ENCODE data around the gene ZYG11B. TPM values are rescaled to one million over a fixed set of nuclear protein-coding genes. Genes with fewer than 3 reads are reported as not detected.

The ZYG11B gene
- total and polyA plus RNA-seq, 2 donors (not counting 3 experiments of a cell fraction or from before 2014, with no cell fraction given), result 8.2 to 27.2 TPM

DNA sequence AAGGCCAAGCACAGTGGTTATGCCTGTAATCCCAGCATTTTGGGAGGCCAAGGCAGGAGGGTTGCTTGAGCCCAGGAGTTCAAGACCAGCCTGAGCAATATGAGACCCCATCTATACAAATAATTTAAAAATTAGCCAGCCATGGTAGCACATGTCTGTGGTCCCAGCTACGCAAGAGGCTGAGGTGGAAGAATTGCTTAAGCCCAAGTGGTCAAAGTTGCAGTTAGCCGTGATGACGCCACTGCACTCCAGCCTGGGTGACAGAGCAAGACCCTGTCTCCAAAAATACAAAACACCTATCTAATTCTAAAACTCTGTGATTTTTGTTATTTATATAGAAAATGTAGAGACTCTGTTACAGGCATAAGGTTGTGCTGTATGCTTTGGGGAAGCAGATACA is 72.1 kb downstream of the ZYG11B start:
- Histone ChIP-seq H3K9ac (replicated peaks; ENCODE audit: extremely low read depth, insufficient read depth, low read length) (no peak overlapping the region), H3K79me2 (ENCODE audit: control insufficient read depth, insufficient read depth, low read length) (no peaks in the 10 kb centered on the region), H4K20me1 (replicated peaks; ENCODE audit: control insufficient read depth, extremely low read depth, insufficient read depth, low read length) (no peaks in the 10 kb centered on the region), H3K27ac (ENCODE audit: insufficient read depth, low read depth, low read length) (no peak overlapping the region), H3K27me3 (ENCODE audit: control insufficient read depth in 2 of 2, insufficient read depth in 2 of 2, low read length in 2 of 2) (no peaks in the 10 kb centered on the region), H3K9me3 (replicated peaks; ENCODE audit: control insufficient read depth, insufficient read depth, low read length) (no peaks in the 10 kb centered on the region), H3K9me1 (replicated peaks; ENCODE audit: control insufficient read depth, extremely low read depth, insufficient read depth, low read length) (no peaks in the 10 kb centered on the region), H2AFZ (ENCODE audit: low read depth, low read length) (no peak overlapping the region), H3K36me3 (ENCODE audit: control insufficient read depth in 2 of 2, extremely low read depth in 1 of 2, insufficient read depth in 2 of 2, low read length in 2 of 2) (peaks cover 4 to 8% of the 10 kb centered on the region in 2 experiments), H3K4me3 (replicated peaks in 1 of 3; ENCODE audit: insufficient read depth in 1 of 3, low read depth in 1 of 3, low read length in 3 of 3) (no peak overlapping the region), H3K4me1 (ENCODE audit: control insufficient read depth, extremely low read depth, insufficient read depth, low read length) (no peaks in the 10 kb centered on the region), H3K4me2 (ENCODE audit: insufficient read depth, low read length) (no peak overlapping the region)
- no TSS peak for BruUV-seq (replicated peaks)
- POLR2A ChIA-PET, result no interaction called here
- CTCF ChIA-PET, result no interaction called here
- dilution Hi-C loops (cut with MboI; ENCODE audit: extremely low pct_ligation_motif_present, low sequenced_read_pairs) (no loop called here), intact Hi-C loops (cut with micrococcal nuclease) (no loop called here)
- no peak for TF ChIP-seq GATA2 (IDR thresholded peaks at IDR 0.05; ENCODE audit: insufficient read depth, insufficient read length, low read depth, low read length)
- TF ChIP-seq, protein P1, sequence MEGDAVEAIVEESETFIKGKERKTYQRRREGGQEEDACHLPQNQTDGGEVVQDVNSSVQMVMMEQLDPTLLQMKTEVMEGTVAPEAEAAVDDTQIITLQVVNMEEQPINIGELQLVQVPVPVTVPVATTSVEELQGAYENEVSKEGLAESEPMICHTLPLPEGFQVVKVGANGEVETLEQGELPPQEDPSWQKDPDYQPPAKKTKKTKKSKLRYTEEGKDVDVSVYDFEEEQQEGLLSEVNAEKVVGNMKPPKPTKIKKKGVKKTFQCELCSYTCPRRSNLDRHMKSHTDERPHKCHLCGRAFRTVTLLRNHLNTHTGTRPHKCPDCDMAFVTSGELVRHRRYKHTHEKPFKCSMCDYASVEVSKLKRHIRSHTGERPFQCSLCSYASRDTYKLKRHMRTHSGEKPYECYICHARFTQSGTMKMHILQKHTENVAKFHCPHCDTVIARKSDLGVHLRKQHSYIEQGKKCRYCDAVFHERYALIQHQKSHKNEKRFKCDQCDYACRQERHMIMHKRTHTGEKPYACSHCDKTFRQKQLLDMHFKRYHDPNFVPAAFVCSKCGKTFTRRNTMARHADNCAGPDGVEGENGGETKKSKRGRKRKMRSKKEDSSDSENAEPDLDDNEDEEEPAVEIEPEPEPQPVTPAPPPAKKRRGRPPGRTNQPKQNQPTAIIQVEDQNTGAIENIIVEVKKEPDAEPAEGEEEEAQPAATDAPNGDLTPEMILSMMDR (IDR thresholded peaks at IDR 0.05; ENCODE audit: extremely low read depth in 1 of 2, insufficient read depth in 1 of 2, low read depth in 1 of 2, low read length in 2 of 2), result no peak
- TF ChIP-seq EZH2 (IDR thresholded peaks at IDR 0.05; ENCODE audit: borderline replicate concordance, low read depth, low read length, severe bottlenecking), result no peak
- DNase-seq (ENCODE audit: low read depth, low spot score), result no peak
- FAIRE-seq, result no peak

DNA sequence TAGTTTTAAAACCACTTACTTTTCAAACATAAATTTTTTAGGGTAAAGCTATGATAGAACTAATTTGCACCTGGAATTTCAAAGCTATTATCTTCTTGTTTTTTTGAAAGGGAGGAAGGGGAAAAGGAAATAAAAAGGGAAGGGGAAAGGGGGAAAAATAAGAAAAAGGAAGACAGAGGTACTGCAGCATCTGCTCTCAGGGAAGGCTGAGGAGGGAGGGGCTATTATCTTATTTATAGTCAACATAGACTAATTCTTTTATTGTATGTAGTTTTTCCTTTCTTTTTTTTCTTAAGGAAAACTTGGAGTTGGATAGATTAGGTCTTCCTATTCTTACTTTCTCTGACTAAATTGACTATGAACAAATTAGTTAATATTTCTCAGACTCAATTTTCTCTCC is 74.8 kb downstream of the ZYG11B start:
- Histone ChIP-seq H3K27ac (ENCODE audit: insufficient read depth, low read depth, low read length) (no peak overlapping the region), H3K27me3 (ENCODE audit: control insufficient read depth in 2 of 2, insufficient read depth in 2 of 2, low read length in 2 of 2) (no peaks in the 10 kb centered on the region), H3K9ac (replicated peaks; ENCODE audit: extremely low read depth, insufficient read depth, low read length) (no peak overlapping the region), H3K4me1 (ENCODE audit: control insufficient read depth, extremely low read depth, insufficient read depth, low read length) (no peaks in the 10 kb centered on the region), H3K79me2 (ENCODE audit: control insufficient read depth, insufficient read depth, low read length) (no peaks in the 10 kb centered on the region), H2AFZ (ENCODE audit: low read depth, low read length) (no peak overlapping the region), H3K36me3 (ENCODE audit: control insufficient read depth in 2 of 2, extremely low read depth in 1 of 2, insufficient read depth in 2 of 2, low read length in 2 of 2) (peaks cover 4 to 10% of the 10 kb centered on the region in 2 experiments), H3K9me1 (replicated peaks; ENCODE audit: control insufficient read depth, extremely low read depth, insufficient read depth, low read length) (no peaks in the 10 kb centered on the region), H3K4me2 (ENCODE audit: insufficient read depth, low read length) (no peak overlapping the region), H4K20me1 (replicated peaks; ENCODE audit: control insufficient read depth, extremely low read depth, insufficient read depth, low read length) (no peaks in the 10 kb centered on the region), H3K9me3 (replicated peaks; ENCODE audit: control insufficient read depth, insufficient read depth, low read length) (no peaks in the 10 kb centered on the region), H3K4me3 (replicated peaks in 1 of 3; ENCODE audit: insufficient read depth in 1 of 3, low read depth in 1 of 3, low read length in 3 of 3) (no peak overlapping the region)
- dilution Hi-C loops (cut with MboI; ENCODE audit: extremely low pct_ligation_motif_present, low sequenced_read_pairs), result no loop called here
- ChIA-PET POLR2A (no interaction called here), CTCF (no interaction called here)
- FAIRE-seq, result no peak
- TF ChIP-seq, protein P1 (IDR thresholded peaks at IDR 0.05; ENCODE audit: extremely low read depth in 1 of 2, insufficient read depth in 1 of 2, low read depth in 1 of 2, low read length in 2 of 2), result no peak
- TF ChIP-seq POLR2A (IDR thresholded peaks at IDR 0.05; ENCODE audit: low read depth, low read length) (no peak), EZH2 (IDR thresholded peaks at IDR 0.05; ENCODE audit: borderline replicate concordance, low read depth, low read length, severe bottlenecking) (no peak), JUN (IDR thresholded peaks at IDR 0.05; ENCODE audit: borderline replicate concordance, insufficient read depth, insufficient read length, low read depth) (no peak), GATA2 (IDR thresholded peaks at IDR 0.05; ENCODE audit: insufficient read depth, insufficient read length, low read depth, low read length) (no peak), MYC (IDR thresholded peaks at IDR 0.05; ENCODE audit: low read depth, low read length) (no peak), POLR2AphosphoS5 (IDR thresholded peaks at IDR 0.05; ENCODE audit: insufficient read depth, low read depth, low read length) (no peak), FOS (IDR thresholded peaks at IDR 0.05; ENCODE audit: borderline replicate concordance, insufficient read depth, low read length) (no peak)
- TF ChIP-seq, protein P2, sequence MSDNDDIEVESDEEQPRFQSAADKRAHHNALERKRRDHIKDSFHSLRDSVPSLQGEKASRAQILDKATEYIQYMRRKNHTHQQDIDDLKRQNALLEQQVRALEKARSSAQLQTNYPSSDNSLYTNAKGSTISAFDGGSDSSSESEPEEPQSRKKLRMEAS (IDR thresholded peaks at IDR 0.05; ENCODE audit: insufficient read depth, insufficient read length), result no peak
- intact Hi-C loops (cut with micrococcal nuclease), result no loop called here
- BruUV-seq (replicated peaks), result no TSS peak
- DNase-seq (ENCODE audit: low read depth, low spot score), result no peak
